GM12878 (cell line): ENCODE measurements around the gene CCNT2. TPM values are rescaled to one million over a fixed set of nuclear protein-coding genes. Genes with fewer than 3 reads are reported as not detected.

Source experiments
- ATAC-seq: fragments of 200-7000 bp; cut with Tn5 transposase; 3 replicates; pipeline ENCODE4 v1.9.1; 2020; ENCODE audit warnings: mild to moderate bottlenecking, moderate library complexity
- BruUV-seq: library from RNA; stranded (reverse); fragments of 400-500 nt; replicated peaks from 2 replicates; lab custom pipeline; 2021; lab: Mats Ljungman, UMichigan
- CTCF ChIA-PET: fragments of 300-600 bp; sonication (Branson Sonifier 250); formaldehyde crosslinking; extraction: SDS; loops from one replicate; lab custom pipeline; 2021; ENCODE audit warnings: inconsistent platforms; lab: Yijun Ruan, JAX
- POLR2A ChIA-PET: fragments of 350-600 bp; formaldehyde crosslinking; extraction: SDS; loops from one replicate; lab custom pipeline; 2021; ENCODE audit warnings: inconsistent platforms; lab: Charles Lee
- RAD21 ChIA-PET: fragments of 300-600 bp; sonication (Branson Sonifier 250); formaldehyde crosslinking; loops from one replicate; lab custom pipeline; 2023; ENCODE audit warnings: antibody characterized with exemption; ENCODE audit not compliant: unreplicated experiment; lab: Charles Lee
- SMC1A ChIA-PET: fragments of 300-600 bp; sonication (Branson Sonifier 250); formaldehyde crosslinking; loops from one replicate; lab custom pipeline; 2023; ENCODE audit not compliant: unreplicated experiment, uncharacterized antibody; lab: Charles Lee
- DNase-seq: peaks from one replicate; pipeline ENCODE4 v3.0.0-alpha.2; 2011; ENCODE audit warnings: low read depth, low spot score
- FAIRE-seq: peaks from 3 replicates; lab custom pipeline; 2011; peaks lifted over from hg19 to GRCh38; lab: Jason Lieb, UNC
- H2AFZ ChIP-seq: 2 replicates; pipeline ENCODE4 v1.6.0; 2011; ENCODE audit warnings: low read depth, low read length, control low read depth; ENCODE audit not compliant: control insufficient read depth
- H3K27ac ChIP-seq: 2 replicates; pipeline ENCODE4 v1.5.1; 2011; ENCODE audit warnings: control low read depth; ENCODE audit not compliant: control insufficient read depth, insufficient read depth
- H3K27me3 ChIP-seq, 2 experiments: replicated peaks in 1 of 2; 2 replicates each; pipeline versions ENCODE4 v1.6.0 to v1.6.1; 2011; ENCODE audit warnings: low read length in 1 of 2; ENCODE audit not compliant: control insufficient read depth in 2 of 2, insufficient read depth in 2 of 2
- H3K36me3 ChIP-seq, 2 experiments: 2 replicates each; pipeline ENCODE4 v1.5.1; 2011; ENCODE audit warnings: low read length in 1 of 2; ENCODE audit not compliant: control insufficient read depth in 2 of 2, insufficient read depth in 2 of 2
- H3K4me1 ChIP-seq: 2 replicates; pipeline ENCODE4 v1.6.1; 2011; ENCODE audit warnings: mild to moderate bottlenecking, low read length, moderate library complexity, mixed read lengths; ENCODE audit not compliant: control insufficient read depth, insufficient read depth
- H3K4me2 ChIP-seq: 2 replicates; pipeline ENCODE4 v1.6.0; 2011; ENCODE audit warnings: control low read depth; ENCODE audit not compliant: control insufficient read depth, insufficient read depth
- H3K4me3 ChIP-seq: fragments of 200-600 bp; sonication (generic); 2 replicates; pipeline ENCODE4 v1.5.1; 2016
- H3K79me2 ChIP-seq: 2 replicates; pipeline ENCODE4 v1.6.0; 2011; ENCODE audit warnings: low read length; ENCODE audit not compliant: control insufficient read depth, insufficient read depth
- H3K9ac ChIP-seq: 2 replicates; pipeline ENCODE4 v1.8.0; 2011; ENCODE audit warnings: low read length, control low read depth, mixed read lengths; ENCODE audit not compliant: control insufficient read depth, insufficient read depth
- H3K9me3 ChIP-seq: replicated peaks from 3 replicates; pipeline ENCODE4 v1.5.1; 2011; ENCODE audit warnings: mild to moderate bottlenecking, low read length; ENCODE audit not compliant: control insufficient read depth, insufficient read depth
- H4K20me1 ChIP-seq: 2 replicates; pipeline ENCODE4 v1.6.0; 2011; ENCODE audit not compliant: control insufficient read depth, insufficient read depth
- CHD1 ChIP-seq: IDR thresholded peaks from 2 replicates; pipeline ENCODE4 v1.6.1; 2012; ENCODE audit warnings: low read depth, low read length, improper control_type of control experiment
- EED ChIP-seq: sonication (generic); IDR thresholded peaks from 2 replicates; pipeline ENCODE4 v1.6.1; 2016; ENCODE audit warnings: antibody characterized with exemption, low read depth
- FOS ChIP-seq: IDR thresholded peaks from 3 replicates; pipeline ENCODE4 v1.6.1; 2011; ENCODE audit warnings: borderline replicate concordance; ENCODE audit not compliant: insufficient read length; ENCODE audit errors: extremely low read depth
- MXI1 ChIP-seq: fragments of 150-350 bp; IDR thresholded peaks from 2 replicates; pipeline ENCODE4 v1.6.1; 2011; ENCODE audit warnings: low read depth, mild to moderate bottlenecking, inconsistent platforms, low read length, improper control_type of control experiment
- NFIC ChIP-seq: IDR thresholded peaks from 2 replicates; pipeline ENCODE4 v1.6.1; 2012; ENCODE audit warnings: low read depth, mild to moderate bottlenecking, inconsistent platforms, low read length, moderate library complexity
- NFYA ChIP-seq: IDR thresholded peaks from 2 replicates; pipeline ENCODE4 v1.6.1; 2011; ENCODE audit warnings: low read depth, mild to moderate bottlenecking, low read length, improper control_type of control experiment, borderline replicate concordance
- NFYB ChIP-seq: IDR thresholded peaks from 2 replicates; pipeline ENCODE4 v1.6.1; 2011; ENCODE audit warnings: low read depth, mild to moderate bottlenecking, low read length, improper control_type of control experiment, moderate library complexity; ENCODE audit not compliant: insufficient read depth
- POLR2A ChIP-seq: IDR thresholded peaks from 2 replicates; pipeline ENCODE4 v1.6.1; 2011; ENCODE audit warnings: low read depth, mild to moderate bottlenecking, low read length
- POU2F2 ChIP-seq: IDR thresholded peaks from 3 replicates; pipeline ENCODE4 v1.6.1; 2011; ENCODE audit warnings: low read depth, mild to moderate bottlenecking, low read length, borderline replicate concordance
- RCOR1 ChIP-seq: conservative IDR thresholded peaks from 2 replicates; pipeline ENCODE4 v1.6.1; 2012; ENCODE audit warnings: low read depth, low read length, improper control_type of control experiment
- SREBF1 ChIP-seq: IDR thresholded peaks from 2 replicates; pipeline ENCODE4 v1.6.1; 2012; ENCODE audit warnings: mild to moderate bottlenecking, low read length
- TCF7 ChIP-seq: IDR thresholded peaks from 2 replicates; pipeline ENCODE4 v1.6.1; 2014; ENCODE audit warnings: antibody characterized with exemption, borderline replicate concordance
- YY1 ChIP-seq: IDR thresholded peaks from 2 replicates; pipeline ENCODE4 v1.6.1; 2011; ENCODE audit warnings: low read depth, mild to moderate bottlenecking, low read length
- ZNF207 ChIP-seq: fragments of 450-650 bp; IDR thresholded peaks from 2 replicates; pipeline ENCODE4 v1.6.1; 2014; ENCODE audit warnings: antibody characterized with exemption, mild to moderate bottlenecking, borderline replicate concordance
- ZNF622 ChIP-seq: fragments of 450-650 bp; IDR thresholded peaks from 2 replicates; pipeline ENCODE4 v1.6.1; 2017; ENCODE audit warnings: mild to moderate bottlenecking, inconsistent platforms
- WGBS: methylation state at CpG from one replicate; pipeline ENCODE4 v1.1.6; 2016; ENCODE audit warnings: low lambda C conversion rate; ENCODE audit not compliant: insufficient replicate concordance, insufficient coverage; ENCODE audit errors: missing lambda C conversion rate; 5-methylcytosine and 5-hydroxymethylcytosine counted together
- in situ Hi-C: fragments of 300-500 bp; cut with MboI; formaldehyde crosslinking; loops from 9 replicates; pipeline ENCODE4 v1.14.3; 2018; ENCODE audit warnings: mixed read lengths
- intact Hi-C: fragments of 100-400 bp; cut with micrococcal nuclease; formaldehyde crosslinking; loops from one replicate; pipeline ENCODE4 v1.14.2; 2022; ENCODE audit not compliant: unreplicated experiment
- polyA plus RNA-seq, 11 experiments: library from polyadenylated mRNA; depleted of rRNA in 4 of 11; unstranded in 6 of 11; stranded (reverse) in 5 of 11; fragments of >200 nt; fragmentation: Nextera tagmentation in 4 of 11; fragmentation: Illumina TruSeq in 1 of 11; extraction: Ambion mirVana in 4 of 11; extraction: Trizol in 1 of 11; gene quantifications; 1 replicate in 1 of 11; 2 replicates in 10 of 11; pipeline versions ENCODE4 v1.2.1 to v1.2.3, GENCODE V29; 2011 to 2016; ENCODE audit warnings: inconsistent platforms in 2 of 11, missing spikeins in 2 of 11, low read depth in 1 of 11
- total RNA-seq, 4 experiments: library from RNA; depleted of rRNA in 3 of 4; stranded (reverse); fragments of >200 nt in 3 of 4; fragmentation: Illumina TruSeq in 1 of 4; extraction: Trizol in 1 of 4; gene quantifications; 2 replicates each; pipeline versions ENCODE4 v1.2.1 to v1.2.3, GENCODE V29; 2013 to 2021
- TF ChIP-seq, protein P1 (sequence below): fragments of 150-350 bp; IDR thresholded peaks from 2 replicates; pipeline ENCODE4 v1.6.1; 2016; ENCODE audit warnings: low read depth, low read length
- TF ChIP-seq, protein P2 (sequence below): fragments of 450-650 bp; conservative IDR thresholded peaks from 2 replicates; pipeline ENCODE4 v1.6.1; 2017; ENCODE audit warnings: mild to moderate bottlenecking, moderate library complexity
- TF ChIP-seq, protein P3 (sequence below): fragments of 450-650 bp; IDR thresholded peaks from 2 replicates; pipeline ENCODE4 v1.6.1; 2018; ENCODE audit warnings: mild to moderate bottlenecking, low read depth, moderate library complexity; ENCODE audit not compliant: partially characterized antibody

The CCNT2 gene
- total and polyA plus RNA-seq, 10 of the 15 experiments (the other 5 are each of a cell fraction or from before 2014, with no cell fraction given): 6.0 to 25.6 (median 20.0) TPM

DNA sequence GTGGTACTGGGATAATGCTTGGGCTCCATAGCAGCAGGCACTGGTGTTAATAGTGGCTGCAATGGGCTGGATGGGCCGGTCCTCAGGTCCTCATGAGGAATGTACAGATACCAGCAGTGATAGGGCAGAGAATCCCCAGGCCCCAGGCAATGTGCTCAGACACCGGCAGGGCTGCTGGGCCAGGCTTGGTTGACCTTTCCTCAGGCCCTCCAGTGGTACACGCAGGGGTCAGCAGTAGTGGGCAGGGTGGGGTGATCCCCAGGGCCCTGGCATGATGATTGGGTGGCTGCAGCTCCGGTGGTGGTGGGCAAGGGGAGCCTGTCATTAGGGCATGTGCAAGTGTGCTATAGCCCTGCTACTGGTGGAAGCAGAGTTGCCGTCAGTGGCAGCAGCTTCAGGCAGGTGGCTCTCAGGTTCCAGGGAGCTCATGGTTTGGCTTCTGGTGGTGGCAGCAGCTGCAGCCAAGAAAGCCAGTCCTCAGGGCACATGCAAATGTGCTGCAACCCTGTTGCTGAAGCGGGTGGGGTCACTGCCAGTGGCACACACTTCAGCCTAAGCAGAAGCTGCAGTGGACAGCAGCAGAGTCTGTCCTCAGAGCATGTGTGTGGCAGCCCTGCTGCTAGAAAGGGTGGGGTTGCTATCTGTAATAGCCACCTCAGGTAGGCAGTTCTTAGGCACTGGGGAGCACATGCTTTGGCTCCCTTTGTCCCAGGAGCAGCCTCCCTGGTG, 56.8 kb downstream of the CCNT2 start:
- no peak overlapping the region for H3K27ac ChIP-seq
- no peak overlapping the region for H3K4me3 ChIP-seq
- WGBS: 45% methylated on average over 6 of the region's 6 CpGs
- FAIRE-seq (no peak), ATAC-seq (no peak), DNase-seq (no peak)
- H3K4me2 ChIP-seq: no peak overlapping the region
- in situ Hi-C loops (loop anchor here (25.0 kb wide), 1 partner anchor 1412 kb away; no protein-coding TSS in a partner anchor), intact Hi-C loops (no loop called here)
- SMC1A ChIA-PET: no interaction called here
- BruUV-seq: no TSS peak
- no peaks in the 10 kb centered on the region for H3K27me3 ChIP-seq
- CTCF ChIA-PET: no interaction called here
- POLR2A ChIA-PET: no interaction called here
- RAD21 ChIA-PET: no interaction called here
- H3K36me3 ChIP-seq: no peaks in the 10 kb centered on the region
- H4K20me1 ChIP-seq: no peaks in the 10 kb centered on the region
- no peaks in the 10 kb centered on the region for H3K79me2 ChIP-seq
- H2AFZ ChIP-seq: no peak overlapping the region
- no peak overlapping the region for H3K9ac ChIP-seq
- H3K9me3 ChIP-seq: peaks cover 19% of the 10 kb centered on the region
- H3K4me1 ChIP-seq: no peaks in the 10 kb centered on the region
- TF ChIP-seq FOS: no peak
- no peak for TF ChIP-seq ZNF207
- TF ChIP-seq ZNF622: no peak
- no peak for TF ChIP-seq POU2F2
- no peak for TF ChIP-seq RCOR1
- no peak for TF ChIP-seq NFIC
- TF ChIP-seq POLR2A: no peak
- TF ChIP-seq SREBF1: no peak
- TF ChIP-seq NFYA: no peak
- no peak for TF ChIP-seq CHD1
- no peak for TF ChIP-seq NFYB
- TF ChIP-seq YY1: no peak
- TF ChIP-seq, protein P1, sequence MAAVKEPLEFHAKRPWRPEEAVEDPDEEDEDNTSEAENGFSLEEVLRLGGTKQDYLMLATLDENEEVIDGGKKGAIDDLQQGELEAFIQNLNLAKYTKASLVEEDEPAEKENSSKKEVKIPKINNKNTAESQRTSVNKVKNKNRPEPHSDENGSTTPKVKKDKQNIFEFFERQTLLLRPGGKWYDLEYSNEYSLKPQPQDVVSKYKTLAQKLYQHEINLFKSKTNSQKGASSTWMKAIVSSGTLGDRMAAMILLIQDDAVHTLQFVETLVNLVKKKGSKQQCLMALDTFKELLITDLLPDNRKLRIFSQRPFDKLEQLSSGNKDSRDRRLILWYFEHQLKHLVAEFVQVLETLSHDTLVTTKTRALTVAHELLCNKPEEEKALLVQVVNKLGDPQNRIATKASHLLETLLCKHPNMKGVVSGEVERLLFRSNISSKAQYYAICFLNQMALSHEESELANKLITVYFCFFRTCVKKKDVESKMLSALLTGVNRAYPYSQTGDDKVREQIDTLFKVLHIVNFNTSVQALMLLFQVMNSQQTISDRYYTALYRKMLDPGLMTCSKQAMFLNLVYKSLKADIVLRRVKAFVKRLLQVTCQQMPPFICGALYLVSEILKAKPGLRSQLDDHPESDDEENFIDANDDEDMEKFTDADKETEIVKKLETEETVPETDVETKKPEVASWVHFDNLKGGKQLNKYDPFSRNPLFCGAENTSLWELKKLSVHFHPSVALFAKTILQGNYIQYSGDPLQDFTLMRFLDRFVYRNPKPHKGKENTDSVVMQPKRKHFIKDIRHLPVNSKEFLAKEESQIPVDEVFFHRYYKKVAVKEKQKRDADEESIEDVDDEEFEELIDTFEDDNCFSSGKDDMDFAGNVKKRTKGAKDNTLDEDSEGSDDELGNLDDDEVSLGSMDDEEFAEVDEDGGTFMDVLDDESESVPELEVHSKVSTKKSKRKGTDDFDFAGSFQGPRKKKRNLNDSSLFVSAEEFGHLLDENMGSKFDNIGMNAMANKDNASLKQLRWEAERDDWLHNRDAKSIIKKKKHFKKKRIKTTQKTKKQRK: no peak
- TF ChIP-seq, protein P2, sequence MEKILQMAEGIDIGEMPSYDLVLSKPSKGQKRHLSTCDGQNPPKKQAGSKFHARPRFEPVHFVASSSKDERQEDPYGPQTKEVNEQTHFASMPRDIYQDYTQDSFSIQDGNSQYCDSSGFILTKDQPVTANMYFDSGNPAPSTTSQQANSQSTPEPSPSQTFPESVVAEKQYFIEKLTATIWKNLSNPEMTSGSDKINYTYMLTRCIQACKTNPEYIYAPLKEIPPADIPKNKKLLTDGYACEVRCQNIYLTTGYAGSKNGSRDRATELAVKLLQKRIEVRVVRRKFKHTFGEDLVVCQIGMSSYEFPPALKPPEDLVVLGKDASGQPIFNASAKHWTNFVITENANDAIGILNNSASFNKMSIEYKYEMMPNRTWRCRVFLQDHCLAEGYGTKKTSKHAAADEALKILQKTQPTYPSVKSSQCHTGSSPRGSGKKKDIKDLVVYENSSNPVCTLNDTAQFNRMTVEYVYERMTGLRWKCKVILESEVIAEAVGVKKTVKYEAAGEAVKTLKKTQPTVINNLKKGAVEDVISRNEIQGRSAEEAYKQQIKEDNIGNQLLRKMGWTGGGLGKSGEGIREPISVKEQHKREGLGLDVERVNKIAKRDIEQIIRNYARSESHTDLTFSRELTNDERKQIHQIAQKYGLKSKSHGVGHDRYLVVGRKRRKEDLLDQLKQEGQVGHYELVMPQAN: no peak
- TF ChIP-seq, protein P3, sequence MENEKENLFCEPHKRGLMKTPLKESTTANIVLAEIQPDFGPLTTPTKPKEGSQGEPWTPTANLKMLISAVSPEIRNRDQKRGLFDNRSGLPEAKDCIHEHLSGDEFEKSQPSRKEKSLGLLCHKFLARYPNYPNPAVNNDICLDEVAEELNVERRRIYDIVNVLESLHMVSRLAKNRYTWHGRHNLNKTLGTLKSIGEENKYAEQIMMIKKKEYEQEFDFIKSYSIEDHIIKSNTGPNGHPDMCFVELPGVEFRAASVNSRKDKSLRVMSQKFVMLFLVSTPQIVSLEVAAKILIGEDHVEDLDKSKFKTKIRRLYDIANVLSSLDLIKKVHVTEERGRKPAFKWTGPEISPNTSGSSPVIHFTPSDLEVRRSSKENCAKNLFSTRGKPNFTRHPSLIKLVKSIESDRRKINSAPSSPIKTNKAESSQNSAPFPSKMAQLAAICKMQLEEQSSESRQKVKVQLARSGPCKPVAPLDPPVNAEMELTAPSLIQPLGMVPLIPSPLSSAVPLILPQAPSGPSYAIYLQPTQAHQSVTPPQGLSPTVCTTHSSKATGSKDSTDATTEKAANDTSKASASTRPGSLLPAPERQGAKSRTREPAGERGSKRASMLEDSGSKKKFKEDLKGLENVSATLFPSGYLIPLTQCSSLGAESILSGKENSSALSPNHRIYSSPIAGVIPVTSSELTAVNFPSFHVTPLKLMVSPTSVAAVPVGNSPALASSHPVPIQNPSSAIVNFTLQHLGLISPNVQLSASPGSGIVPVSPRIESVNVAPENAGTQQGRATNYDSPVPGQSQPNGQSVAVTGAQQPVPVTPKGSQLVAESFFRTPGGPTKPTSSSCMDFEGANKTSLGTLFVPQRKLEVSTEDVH: no peak
- no peak for TF ChIP-seq EED
- TF ChIP-seq TCF7: no peak
- no peak for TF ChIP-seq MXI1
